ENCODE data around the gene SLC16A3. TPM values are rescaled to one million over a fixed set of nuclear protein-coding genes. Genes with fewer than 3 reads are reported as not detected.
A peak's percentile ranks its signal among the peaks of the same experiment; 100 is the strongest.

The SLC16A3 gene
- total and polyA plus RNA-seq, 2 of the 8 experiments (the other 6 are each of a cell fraction or from before 2014, with no cell fraction given), result 3.8 to 8.7 TPM

DNA sequence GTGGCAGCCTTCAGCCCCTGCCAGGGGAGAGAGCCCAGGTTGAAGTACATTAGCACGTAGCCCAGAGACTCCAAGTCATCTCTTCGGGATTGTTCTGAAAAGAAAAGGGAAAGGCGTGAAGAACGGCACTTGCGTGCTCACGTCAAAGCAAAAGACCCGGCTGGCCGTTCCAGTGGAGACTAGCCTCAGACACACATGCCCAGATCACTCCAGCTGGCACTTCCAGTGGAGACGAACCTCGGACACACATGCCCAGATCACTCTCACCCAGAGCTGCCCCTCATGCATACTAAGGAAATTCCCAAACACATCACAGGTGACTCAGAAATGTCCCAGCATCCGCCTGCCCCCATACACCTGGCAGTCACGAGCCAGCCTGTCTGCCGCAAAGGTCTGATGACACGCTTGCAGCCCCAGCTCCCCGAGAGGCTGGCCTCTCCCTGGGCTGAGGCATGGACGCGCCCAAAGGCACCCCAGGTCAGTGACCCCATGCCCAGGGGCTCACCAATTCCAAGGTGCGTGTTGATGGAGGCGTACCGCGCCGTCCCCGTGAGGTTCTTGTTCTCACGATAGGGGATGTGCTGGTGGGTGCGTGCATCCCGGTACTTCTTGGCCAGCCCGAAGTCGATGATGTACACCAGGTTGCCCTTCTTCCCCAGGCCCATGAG is 23.8 kb downstream of the SLC16A3 start:
- Histone ChIP-seq H3K27me3 (replicated peaks in 1 of 4; ENCODE audit: control insufficient read depth in 3 of 4, extremely low read depth in 1 of 4, insufficient read depth in 3 of 4, low read length in 3 of 4) (no peaks in the 10 kb centered on the region), H3K79me2 (ENCODE audit: control insufficient read depth in 1 of 2, insufficient read depth in 2 of 2, low read length in 2 of 2) (peaks cover 3 to 46% of the 10 kb centered on the region in 2 experiments; a peak in 3 of 4 replicates), H3K4ac (replicated peaks; ENCODE audit: insufficient read length, low read depth, low read length) (no peak overlapping the region), H2BK20ac (ENCODE audit: low read length) (no peak overlapping the region), H3K4me2 (ENCODE audit: insufficient read depth in 1 of 2, low read depth in 2 of 2, low read length in 2 of 2) (no peak overlapping the region), H2BK12ac (ENCODE audit: low read depth, low read length) (no peak overlapping the region), H2AK5ac (ENCODE audit: low read depth, low read length) (no peak overlapping the region), H3K36me3 (ENCODE audit: control insufficient read depth in 2 of 4, insufficient read depth in 4 of 4, low read length in 3 of 4) (peaks cover 50 to 84% (median 75%) of the 10 kb centered on the region in 4 experiments), H3K9me3 (ENCODE audit: insufficient read depth in 2 of 2, low read depth in 1 of 2, low read length in 1 of 2) (no peaks in the 10 kb centered on the region), H2BK120ac (replicated peaks; ENCODE audit: low read depth, low read length) (no peak overlapping the region), H4K20me1 (replicated peaks in 1 of 2; ENCODE audit: control insufficient read depth in 1 of 2, insufficient read depth in 2 of 2, low read length in 2 of 2) (peaks cover 44 to 45% of the 10 kb centered on the region in 2 experiments), H3K4me3 (ENCODE audit: extremely low read depth in 1 of 4, insufficient read depth in 2 of 4, low read depth in 3 of 4, low read length in 4 of 4) (no peak overlapping the region), H2BK5ac (ENCODE audit: low read depth, low read length) (no peak overlapping the region; the same call in 1 of the 2 replicates), H3K18ac (ENCODE audit: extremely low read depth, low read length) (no peak overlapping the region), H2BK15ac (ENCODE audit: low read length) (no peak overlapping the region), H4K91ac (replicated peaks; ENCODE audit: insufficient read length, low read length) (no peak overlapping the region), H4K5ac (ENCODE audit: insufficient read length, low read depth, low read length) (no peak overlapping the region), H3K56ac (replicated peaks; ENCODE audit: insufficient read length, low read depth, low read length) (no peak overlapping the region), H3K23me2 (ENCODE audit: low read depth, low read length) (no peaks in the 10 kb centered on the region), H3K27ac (ENCODE audit: low read depth, low read length) (no peak overlapping the region), H3K79me1 (ENCODE audit: low read depth, low read length) (peaks cover 20% of the 10 kb centered on the region), H4K8ac (ENCODE audit: extremely low read depth, insufficient read depth, low read length) (peak overlapping the region; percentile 22), H3K14ac (ENCODE audit: insufficient read length) (no peak overlapping the region), H3K23ac (ENCODE audit: insufficient read length) (no peak overlapping the region), H3K9ac (replicated peaks in 1 of 4; ENCODE audit: extremely low read depth in 1 of 4, low read depth in 3 of 4, low read length in 3 of 4) (no peak overlapping the region), H2AFZ (ENCODE audit: low read length) (no peak overlapping the region), H3K4me1 (replicated peaks in 1 of 4; ENCODE audit: control insufficient read depth in 3 of 4, insufficient read depth in 4 of 4, low read length in 3 of 4) (no peaks in the 10 kb centered on the region)
- ChIA-PET CTCF (ENCODE audit: partially characterized antibody) (interaction anchor here (0.6 to 1.6 kb wide), 4 partner anchors 10 to 659 kb away, joined by 3 to 5 read pairs (median 4); no protein-coding TSS in a partner anchor), POLR2A (ENCODE audit: partially characterized antibody) (no interaction called here)
- FAIRE-seq (no peak), DNase-seq (ENCODE audit: low read depth in 1 of 2, low spot score in 2 of 2) (no peak)
- no peak for TF ChIP-seq POU5F1 (IDR thresholded peaks at IDR 0.05; ENCODE audit: low read depth, low read length)
- TF ChIP-seq CBX8 (IDR thresholded peaks at IDR 0.05; ENCODE audit: borderline replicate concordance, low read depth, low read length), result no peak
- TF ChIP-seq POLR2A (IDR thresholded peaks at IDR 0.05; ENCODE audit: control extremely low read depth in 1 of 2, low read depth in 2 of 2, low read length in 2 of 2), result no peak
- no peak for TF ChIP-seq BACH1 (IDR thresholded peaks at IDR 0.05; ENCODE audit: low read length)
- TF ChIP-seq JUND (IDR thresholded peaks at IDR 0.05; ENCODE audit: low read length), result no peak
- 92% methylated on average over 28 of the region's 28 CpGs; no CpG with 5 or more reads in 1 of the 2 experiments for WGBS, 2 experiments (ENCODE audit: extremely low coverage in 1 of 2, insufficient coverage in 1 of 2, insufficient read length in 1 of 2, insufficient replicate concordance in 2 of 2, low coverage in 1 of 2, low lambda C conversion rate in 2 of 2, missing lambda C conversion rate in 1 of 2)

Data from H1 (cell line).